ENCODE results near the gene CERS6.

DNA sequence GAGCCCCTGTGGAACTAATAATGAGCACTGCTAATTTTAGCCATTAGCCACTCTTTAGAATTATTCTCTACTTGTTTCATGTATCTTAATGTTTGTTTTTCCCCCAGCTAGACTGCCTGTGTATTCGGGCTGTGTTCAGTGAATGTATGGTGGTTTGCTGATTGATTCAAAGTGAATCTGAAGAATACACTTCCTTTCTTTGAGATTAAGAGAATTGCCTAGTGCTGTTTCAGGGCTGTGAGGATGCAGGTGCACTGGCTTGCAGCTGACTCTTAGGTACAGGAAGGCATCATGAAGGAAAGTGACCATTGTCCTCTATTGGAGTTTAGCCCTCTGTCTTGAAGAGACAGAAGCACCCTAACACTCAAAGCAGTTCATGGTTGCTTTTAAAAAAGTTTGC lies 138.7 kb downstream of the CERS6 start:
- TF ChIP-seq, protein P1, sequence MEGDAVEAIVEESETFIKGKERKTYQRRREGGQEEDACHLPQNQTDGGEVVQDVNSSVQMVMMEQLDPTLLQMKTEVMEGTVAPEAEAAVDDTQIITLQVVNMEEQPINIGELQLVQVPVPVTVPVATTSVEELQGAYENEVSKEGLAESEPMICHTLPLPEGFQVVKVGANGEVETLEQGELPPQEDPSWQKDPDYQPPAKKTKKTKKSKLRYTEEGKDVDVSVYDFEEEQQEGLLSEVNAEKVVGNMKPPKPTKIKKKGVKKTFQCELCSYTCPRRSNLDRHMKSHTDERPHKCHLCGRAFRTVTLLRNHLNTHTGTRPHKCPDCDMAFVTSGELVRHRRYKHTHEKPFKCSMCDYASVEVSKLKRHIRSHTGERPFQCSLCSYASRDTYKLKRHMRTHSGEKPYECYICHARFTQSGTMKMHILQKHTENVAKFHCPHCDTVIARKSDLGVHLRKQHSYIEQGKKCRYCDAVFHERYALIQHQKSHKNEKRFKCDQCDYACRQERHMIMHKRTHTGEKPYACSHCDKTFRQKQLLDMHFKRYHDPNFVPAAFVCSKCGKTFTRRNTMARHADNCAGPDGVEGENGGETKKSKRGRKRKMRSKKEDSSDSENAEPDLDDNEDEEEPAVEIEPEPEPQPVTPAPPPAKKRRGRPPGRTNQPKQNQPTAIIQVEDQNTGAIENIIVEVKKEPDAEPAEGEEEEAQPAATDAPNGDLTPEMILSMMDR (conservative IDR thresholded peaks at IDR 0.05; ENCODE audit: low read depth in 2 of 2), result no peak
- TF ChIP-seq EZH2 (IDR thresholded peaks at IDR 0.05; ENCODE audit: low read depth, unreplicated experiment) (no peak), CREB1 (CRISPR knock-in tag; IDR thresholded peaks at IDR 0.05; ENCODE audit: low read depth) (no peak), POLR2AphosphoS5 (IDR thresholded peaks at IDR 0.05; ENCODE audit: low read depth) (no peak), NANOG (IDR thresholded peaks at IDR 0.05; ENCODE audit: borderline replicate concordance) (no peak)
